GM18873 (cell line): Measurements from ENCODE around the gene DEPDC7.
A peak's percentile ranks its signal among the peaks of the same experiment; 100 is the strongest.
"Not testable (repeated sequence)": the region's sequence is repeated elsewhere in the genome, so short reads cannot be mapped to it uniquely, and the experiment has no call there.

Experiments used
- ATAC-seq: cut with Tn5 transposase; IDR thresholded peaks from one replicate; pipeline ENCODE4 v1.9.1; 2021; ENCODE audit warnings: mild to moderate bottlenecking, moderate library complexity, moderate number of reproducible peaks; ENCODE audit not compliant: unreplicated experiment, low FRiP score

DEPDC7 gene

GRCh38 chr11:33021937-33022336 lies 6.3 kb downstream of the DEPDC7 start:
- ATAC-seq = no peak

GRCh38 chr11:33025339-33025722 lies 9.7 kb downstream of the DEPDC7 start:
- ATAC-seq = no peak

GRCh38 chr11:33027233-33027632 lies 11.6 kb downstream of the DEPDC7 start:
- ATAC-seq = no peak

- ATAC-seq = no peak
Observed at GRCh38 chr11:33027846-33028536, 12.3 kb downstream of the DEPDC7 start.

GRCh38 chr11:33028537-33028914 lies 12.8 kb downstream of the DEPDC7 start:
- no peak for ATAC-seq

- not testable (repeated sequence) for ATAC-seq
Observed at GRCh38 chr11:33029218-33029617, 13.5 kb downstream of the DEPDC7 start.

GRCh38 chr11:33033493-33033892 lies 17.8 kb downstream of the DEPDC7 start:
- ATAC-seq = no peak

GRCh38 chr11:33035011-33035410 lies 19.3 kb downstream of the DEPDC7 start:
- ATAC-seq = no peak

- ATAC-seq = peak; percentile 76
Observed at GRCh38 chr11:33039274-33040032, 23.8 kb downstream of the DEPDC7 start, which contains the start of gene TCP11L1. TSS of gene TCP11L1 (plus strand) at chr11:33039572. CDS start at chr11:33043774, 4,202 bp downstream.

- ATAC-seq = peak; percentile 34
Observed at GRCh38 chr11:33040033-33040861, 24.6 kb downstream of the DEPDC7 start.

GRCh38 chr11:33040862-33041453 lies 25.3 kb downstream of the DEPDC7 start:
- no peak for ATAC-seq

GRCh38 chr11:33043221-33043830 lies 27.6 kb downstream of the DEPDC7 start:
- no peak for ATAC-seq

- no peak for ATAC-seq
Observed at GRCh38 chr11:33044285-33044756, 28.6 kb downstream of the DEPDC7 start.

GRCh38 chr11:33045551-33046255 lies 30.0 kb downstream of the DEPDC7 start:
- ATAC-seq = no peak

GRCh38 chr11:33048701-33049100 lies 33.0 kb downstream of the DEPDC7 start:
- not testable (repeated sequence) for ATAC-seq

GRCh38 chr11:33049565-33050408 lies 34.1 kb downstream of the DEPDC7 start:
- not testable (repeated sequence) for ATAC-seq

- ATAC-seq = no peak
Observed at GRCh38 chr11:33052231-33052630, 36.6 kb downstream of the DEPDC7 start.

- no peak for ATAC-seq
Observed at GRCh38 chr11:33055375-33055774, 39.7 kb downstream of the DEPDC7 start.

GRCh38 chr11:33057284-33057683 lies 41.6 kb downstream of the DEPDC7 start:
- no peak for ATAC-seq
